ENCODE measurements around the gene DEFB123. TPM values are rescaled to one million over a fixed set of nuclear protein-coding genes. Genes with fewer than 3 reads are reported as not detected.

Gene DEFB123
- polyA plus RNA-seq, 3 donors, result not detected

DNA sequence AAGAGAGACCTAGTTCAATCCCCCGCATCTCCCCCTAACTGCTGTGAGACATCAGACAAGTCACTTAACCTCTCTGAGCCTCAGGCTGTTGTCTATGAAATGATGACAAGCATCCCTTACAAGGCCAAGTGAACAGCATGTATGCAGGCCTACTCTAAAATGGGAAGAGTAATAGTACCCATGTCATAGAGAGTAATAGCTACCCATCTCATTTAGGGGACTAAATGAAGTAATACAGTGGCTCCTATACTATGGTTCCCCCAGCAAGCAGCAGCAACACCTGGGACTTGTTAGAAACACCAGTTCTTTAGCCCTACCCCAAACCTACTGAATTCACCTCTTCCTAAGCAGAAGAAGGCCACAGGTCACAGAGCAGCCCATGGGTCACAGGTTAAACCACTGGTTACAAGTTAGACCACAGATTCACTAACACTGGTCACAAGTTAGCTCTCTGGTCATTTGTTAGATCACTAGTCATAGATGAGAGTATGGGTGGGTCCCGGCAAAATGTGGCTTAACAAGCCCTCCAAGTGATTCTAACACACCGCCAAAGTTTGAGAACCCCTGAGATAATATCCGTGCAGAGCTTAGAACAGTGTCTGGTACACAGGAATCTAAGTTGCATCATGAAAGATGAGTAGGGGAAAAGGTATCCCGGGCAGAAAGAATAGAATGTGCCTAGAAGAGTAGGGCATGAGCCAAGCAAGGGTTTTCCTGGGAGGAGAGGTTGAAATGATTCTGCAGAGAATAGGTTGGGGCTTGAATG is 33.1 kb downstream of the DEFB123 start:
- DNase-seq, result no peak

- DNase-seq, result no peak
Measured at GRCh38 chr20:31474097-31474436, 33.6 kb downstream of the DEFB123 start.

DNA sequence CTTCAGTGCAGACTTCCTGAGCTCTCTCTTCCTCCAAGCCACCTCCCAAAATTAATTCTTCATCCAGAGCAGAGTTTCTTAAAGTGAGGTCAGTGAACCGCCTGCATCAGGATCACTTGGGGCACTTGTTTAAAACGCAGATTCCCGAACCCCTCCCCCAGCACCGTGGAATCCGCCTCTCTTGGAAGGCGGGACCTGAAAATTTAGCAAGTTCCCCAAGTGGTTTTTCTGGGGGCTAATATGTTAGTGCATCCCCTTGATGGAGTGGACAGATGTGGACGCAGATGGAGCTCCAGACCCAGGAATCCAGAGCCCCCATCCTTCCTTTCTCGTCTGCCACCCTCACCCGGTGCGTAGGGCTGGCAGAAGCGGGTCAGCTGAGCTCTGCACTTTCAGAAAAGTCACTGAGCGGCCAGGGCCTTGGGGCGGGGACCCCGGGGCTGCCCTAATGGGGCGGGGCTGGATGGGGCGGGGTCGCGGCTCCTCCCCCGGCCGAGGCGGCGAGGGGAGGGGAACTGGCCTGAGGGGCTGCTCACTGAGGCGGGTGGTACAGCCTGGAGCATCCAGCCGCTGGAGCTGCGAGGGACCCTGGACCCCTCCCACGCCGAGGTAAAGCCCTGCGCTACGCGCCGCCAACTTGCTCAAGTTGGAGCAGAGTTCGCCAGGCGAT is 34.5 kb downstream of the DEFB123 start, which contains the start of the genes DEFB124 and REM1:
Gene DEFB124 (minus strand): TSS at position 370 of the 670 bp plus-strand sequence. CDS start 2,114 bp downstream, outside the sequence.
Gene REM1 (plus strand): TSS at position 531 of the 670 bp plus-strand sequence. CDS start 1,158 bp downstream, outside the sequence.
- peak; percentile 34 for DNase-seq

- no peak for DNase-seq
Measured at GRCh38 chr20:31475472-31476293, 35.3 kb downstream of the DEFB123 start.

- no peak for DNase-seq
Measured at GRCh38 chr20:31476294-31476585, 35.8 kb downstream of the DEFB123 start.

GRCh38 chr20:31476643-31477215 is 36.3 kb downstream of the DEFB123 start:
- no peak for DNase-seq

GRCh38 chr20:31484001-31484400 is 43.6 kb downstream of the DEFB123 start:
- no peak for DNase-seq

- peak; percentile 59 for DNase-seq
Measured at GRCh38 chr20:31485450-31486339, 45.3 kb downstream of the DEFB123 start.

DNA sequence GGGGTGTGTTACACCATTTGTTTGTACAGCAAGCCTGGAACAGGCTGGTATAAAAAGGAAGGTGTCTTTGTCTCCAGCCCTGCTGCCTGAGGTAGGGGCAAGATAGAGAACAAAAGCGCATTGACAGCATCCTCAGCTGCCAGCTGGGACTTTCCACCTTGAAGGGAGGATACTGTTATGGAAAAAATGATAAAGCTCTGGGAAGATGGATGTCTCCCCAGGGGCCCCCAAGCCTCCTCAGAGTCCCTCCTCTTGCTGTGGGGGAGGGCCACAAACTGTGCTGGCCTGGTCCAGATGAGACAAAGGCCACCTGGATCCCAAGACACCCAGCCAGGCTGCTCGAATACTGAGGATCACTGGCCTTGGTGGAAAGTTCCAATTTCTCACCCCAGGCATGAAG is 47.7 kb downstream of the DEFB123 start:
- no peak for DNase-seq

GRCh38 chr20:31489152-31489551 is 48.7 kb downstream of the DEFB123 start:
- no peak for DNase-seq

- no peak for DNase-seq
Measured at GRCh38 chr20:31490752-31491151, 50.3 kb downstream of the DEFB123 start.

DNA sequence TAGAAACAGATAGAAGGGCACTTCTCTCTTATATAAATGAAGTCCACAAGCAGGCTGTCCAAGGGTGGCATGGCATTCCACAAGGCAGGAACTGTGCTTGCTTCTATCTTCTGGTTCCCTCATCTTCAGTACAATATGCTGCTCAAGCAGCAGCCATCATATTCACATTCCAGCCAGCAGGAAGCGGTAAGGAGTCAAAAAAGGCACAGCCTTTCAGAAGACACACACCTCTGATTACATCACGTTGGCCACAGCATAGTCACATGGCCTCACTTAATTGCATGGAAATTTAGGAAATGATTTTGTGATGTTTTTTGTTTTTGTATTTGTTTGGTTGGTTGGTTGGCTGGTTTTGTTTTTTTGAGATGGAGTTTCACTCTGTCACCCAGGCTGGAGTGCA is 53.7 kb downstream of the DEFB123 start:
- DNase-seq, result no peak

DNA sequence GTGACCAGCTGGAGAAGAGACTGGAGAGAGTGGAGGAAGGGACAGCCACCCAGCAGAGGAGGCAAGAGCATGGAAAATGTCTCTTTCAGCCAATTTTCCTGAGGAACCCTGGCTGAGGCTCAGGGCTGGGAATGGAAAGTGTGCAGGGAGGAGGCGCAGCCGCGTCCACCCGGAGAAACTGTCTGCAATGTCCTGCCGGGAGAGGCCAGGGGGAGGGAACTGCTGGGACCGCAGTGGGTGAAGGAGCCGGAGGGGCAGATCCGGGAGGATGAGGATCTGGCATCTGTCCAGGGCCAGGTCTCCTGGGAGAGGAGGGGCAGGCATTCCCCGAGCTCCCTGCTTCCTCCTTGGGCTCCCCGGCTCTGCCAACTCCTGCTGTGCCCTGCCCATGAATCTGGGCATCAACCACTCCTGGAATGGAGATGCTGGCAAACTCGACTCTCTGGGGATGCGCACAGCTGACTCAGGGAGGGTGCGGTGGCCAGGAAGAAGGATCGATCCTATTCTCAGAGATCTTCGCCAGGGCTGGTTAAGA is 56.4 kb downstream of the DEFB123 start:
- no peak for DNase-seq

DNA sequence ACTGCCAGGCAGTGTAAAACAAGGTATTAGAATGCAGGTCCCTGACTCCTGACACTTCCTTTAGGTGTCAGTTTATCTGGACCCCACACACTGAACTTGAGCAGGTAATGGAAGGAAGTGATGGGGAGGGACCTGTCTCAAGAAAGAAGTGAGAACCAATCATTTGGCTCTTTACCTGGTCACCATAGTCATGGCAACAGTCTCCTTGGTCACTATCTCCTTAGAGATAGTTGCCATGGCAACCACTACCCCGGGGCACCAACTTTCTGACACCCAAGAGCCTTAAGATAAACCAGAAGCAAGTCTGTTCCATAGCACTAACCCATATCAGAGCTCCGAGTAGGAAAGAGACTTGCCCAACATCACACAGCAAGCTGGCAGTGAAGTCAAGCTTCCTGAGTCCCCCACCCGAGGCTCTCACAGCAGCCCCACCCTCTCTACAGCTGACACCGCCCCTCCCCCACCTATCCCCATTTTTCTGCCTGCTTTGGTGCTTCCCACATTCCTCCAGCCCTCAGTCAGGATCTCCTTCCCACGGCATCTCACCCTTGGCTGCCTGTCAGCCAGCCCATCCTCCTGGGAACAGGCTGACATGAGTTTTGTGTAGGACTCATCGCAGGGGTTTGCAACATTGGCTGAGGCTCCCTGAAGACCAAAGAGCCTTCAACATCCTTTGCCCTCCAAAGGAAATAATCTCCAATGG is 57.6 kb downstream of the DEFB123 start:
- no peak for DNase-seq

Other genes starting within 250 kb of the DEFB123 start
- not detected for gene DEFB115, start 183.0 kb upstream of the DEFB123 start, polyA plus RNA-seq (ENCODE audit: insufficient read length in 3 of 3)
- gene DEFB116, start 132.0 kb upstream of the DEFB123 start, polyA plus RNA-seq (ENCODE audit: insufficient read length in 3 of 3), result not detected
- not detected for gene DEFB118, start 72.0 kb upstream of the DEFB123 start, polyA plus RNA-seq (ENCODE audit: insufficient read length in 3 of 3)
- not detected for gene DEFB119, start 50.0 kb upstream of the DEFB123 start, polyA plus RNA-seq (ENCODE audit: insufficient read length in 3 of 3)
- gene DEFB121, start 34.4 kb upstream of the DEFB123 start, polyA plus RNA-seq (ENCODE audit: insufficient read length in 3 of 3), result not detected
- under 1 TPM in 1 of 3 donors, not detected in 2; 0.70 TPM for gene DEFB124, start 34.5 kb downstream of the DEFB123 start, polyA plus RNA-seq (ENCODE audit: insufficient read length in 3 of 3)
- under 1 TPM; 0.34 to 0.49 (median 0.44) TPM for gene REM1, start 34.7 kb downstream of the DEFB123 start, polyA plus RNA-seq (ENCODE audit: insufficient read length in 3 of 3)
- 100 to 1,000 TPM; 139 to 152 (median 151) TPM for gene HM13, start 73.8 kb downstream of the DEFB123 start, polyA plus RNA-seq (ENCODE audit: insufficient read length in 3 of 3)
- gene ID1, start 164.7 kb downstream of the DEFB123 start, polyA plus RNA-seq (ENCODE audit: insufficient read length in 3 of 3), result 100 to 1,000 TPM; 207 to 230 (median 226) TPM
- 1 to 10 TPM; 1.1 to 3.1 (median 1.6) TPM for gene COX4I2, start 197.3 kb downstream of the DEFB123 start, polyA plus RNA-seq (ENCODE audit: insufficient read length in 3 of 3)

Data from renal pelvis (tissue), 4 donors.